SJSA1 (cell line): ENCODE measurements around the gene B4GALT5. TPM values are rescaled to one million over a fixed set of nuclear protein-coding genes. Genes with fewer than 3 reads are reported as not detected.
A peak's percentile ranks its signal among the peaks of the same experiment; 100 is the strongest.
"Not testable (repeated sequence)": the region's sequence is repeated elsewhere in the genome, so short reads cannot be mapped to it uniquely, and the experiment has no call there.

ENCODE experiments used
- DNase-seq, 2 experiments: peaks; one replicate each; pipeline ENCODE4 v3.0.0-alpha.2; 2015 to 2020; ENCODE audit warnings: low spot score in 2 of 2, low read depth in 1 of 2
- H3K27ac ChIP-seq: fragments of 250-450 bp; sonication (Bioruptor Pico); 2 replicates; pipeline ENCODE4 v1.5.1; 2020; ENCODE audit warnings: mild to moderate bottlenecking, moderate library complexity
- H3K27me3 ChIP-seq: fragments of 250-450 bp; sonication (Bioruptor Pico); replicated peaks from 2 replicates; pipeline ENCODE4 v1.5.1; 2020; ENCODE audit warnings: mild to moderate bottlenecking, moderate library complexity
- H3K36me3 ChIP-seq: fragments of 250-450 bp; sonication (Bioruptor Pico); 2 replicates; pipeline ENCODE4 v1.5.1; 2020; ENCODE audit warnings: mild to moderate bottlenecking
- H3K4me1 ChIP-seq: fragments of 250-450 bp; sonication (Bioruptor Pico); replicated peaks from 2 replicates; pipeline ENCODE4 v1.6.1; 2021; ENCODE audit warnings: mild to moderate bottlenecking
- H3K4me3 ChIP-seq: fragments of 250-450 bp; sonication (Bioruptor Pico); 2 replicates; pipeline ENCODE4 v1.5.1; 2020; ENCODE audit warnings: mild to moderate bottlenecking
- H3K9me3 ChIP-seq: fragments of 250-450 bp; sonication (Bioruptor Pico); replicated peaks from 2 replicates; pipeline ENCODE4 v1.5.1; 2020; ENCODE audit warnings: mild to moderate bottlenecking
- total RNA-seq: library from RNA; depleted of rRNA; stranded (reverse); fragments of >200 nt; shearing (Covaris generic); gene quantifications from 2 replicates; pipeline ENCODE4 v1.2.3, GENCODE V29; 2014

The B4GALT5 gene
- total RNA-seq, 1 experiment from 2014 or later = 22.0 TPM

- not testable (repeated sequence) for H3K4me3 ChIP-seq, H3K27me3 ChIP-seq, H3K4me1 ChIP-seq, H3K9me3 ChIP-seq, H3K27ac ChIP-seq, DNase-seq, H3K36me3 ChIP-seq
Measured at GRCh38 chr20:49723758-49724157, 10.1 kb upstream of the B4GALT5 start.

DNA sequence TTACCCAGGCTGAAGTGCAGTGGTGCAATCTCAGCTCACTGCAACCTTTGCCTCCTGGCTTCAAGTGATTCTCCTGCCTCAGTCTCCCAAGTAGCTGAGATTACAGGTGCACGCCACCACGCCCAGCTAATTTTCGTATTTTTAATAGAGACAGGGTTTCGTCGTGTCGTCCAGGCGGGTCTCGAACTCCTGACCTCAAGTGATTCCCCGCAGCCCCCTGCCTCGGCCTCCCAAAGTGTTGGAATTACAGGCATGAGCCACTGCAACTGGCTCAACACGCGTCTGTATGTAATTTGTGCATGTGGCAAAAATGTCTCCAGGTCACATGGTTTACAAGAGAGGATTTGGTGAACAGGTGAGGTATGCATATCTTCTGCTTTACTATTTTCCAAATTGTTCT lies 7.6 kb upstream of the B4GALT5 start:
- not testable (repeated sequence) for DNase-seq, H3K27ac ChIP-seq, H3K27me3 ChIP-seq, H3K36me3 ChIP-seq, H3K4me1 ChIP-seq, H3K4me3 ChIP-seq, H3K9me3 ChIP-seq

GRCh38 chr20:49715466-49715865 lies 1.8 kb upstream of the B4GALT5 start:
- no peak for DNase-seq
- no peaks in the 10 kb centered on the region for H3K27me3 ChIP-seq
- H3K36me3 ChIP-seq = peaks cover 5% of the 10 kb centered on the region
- no peak overlapping the region for H3K4me3 ChIP-seq
- H3K4me1 ChIP-seq = peaks cover 15% of the 10 kb centered on the region
- H3K27ac ChIP-seq = no peak overlapping the region
- H3K9me3 ChIP-seq = no peaks in the 10 kb centered on the region

GRCh38 chr20:49712996-49713752 lies 504 bp downstream of the B4GALT5 start:
- Histone ChIP-seq H3K4me3 (peak overlapping the region; percentile 98), H3K9me3 (no peaks in the 10 kb centered on the region), H3K27ac (peak overlapping the region; percentile 54), H3K4me1 (peaks cover 15% of the 10 kb centered on the region), H3K36me3 (peaks cover 5% of the 10 kb centered on the region), H3K27me3 (no peaks in the 10 kb centered on the region)
- peak; percentile 51 to 65 for DNase-seq

GRCh38 chr20:49712646-49712995 lies 1.1 kb downstream of the B4GALT5 start:
- Histone ChIP-seq H3K9me3 (no peaks in the 10 kb centered on the region), H3K4me3 (peak overlapping the region; percentile 98), H3K27ac (no peak overlapping the region), H3K36me3 (peaks cover 5% of the 10 kb centered on the region), H3K27me3 (no peaks in the 10 kb centered on the region), H3K4me1 (peaks cover 12% of the 10 kb centered on the region)
- DNase-seq = no peak

GRCh38 chr20:49712118-49712517 lies 1.6 kb downstream of the B4GALT5 start:
- H3K27ac ChIP-seq = no peak overlapping the region
- no peak for DNase-seq
- H3K27me3 ChIP-seq = no peaks in the 10 kb centered on the region
- H3K4me3 ChIP-seq = no peak overlapping the region; the same call in 1 of the 2 replicates
- peaks cover 12% of the 10 kb centered on the region for H3K4me1 ChIP-seq
- peaks cover 5% of the 10 kb centered on the region for H3K36me3 ChIP-seq
- H3K9me3 ChIP-seq = no peaks in the 10 kb centered on the region

DNA sequence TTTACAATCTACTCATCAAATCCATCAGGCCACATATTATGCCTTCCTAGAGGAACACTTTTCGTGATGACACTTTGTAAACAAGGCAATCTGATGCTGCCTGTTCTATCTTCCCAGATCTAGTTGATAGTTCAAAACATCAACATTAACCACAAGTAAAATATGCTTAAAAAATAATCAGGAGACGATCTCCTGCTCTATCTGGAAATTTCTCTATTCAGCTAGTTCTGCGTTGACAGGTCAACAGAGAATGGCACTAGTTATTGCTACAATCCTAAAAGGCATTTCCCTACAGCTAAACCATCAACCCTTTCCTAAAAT lies 2.1 kb downstream of the B4GALT5 start:
- Histone ChIP-seq H3K27me3 (no peaks in the 10 kb centered on the region), H3K27ac (no peak overlapping the region), H3K9me3 (no peaks in the 10 kb centered on the region), H3K36me3 (peaks cover 5% of the 10 kb centered on the region), H3K4me3 (no peak overlapping the region), H3K4me1 (peaks cover 12% of the 10 kb centered on the region)
- no peak for DNase-seq

DNA sequence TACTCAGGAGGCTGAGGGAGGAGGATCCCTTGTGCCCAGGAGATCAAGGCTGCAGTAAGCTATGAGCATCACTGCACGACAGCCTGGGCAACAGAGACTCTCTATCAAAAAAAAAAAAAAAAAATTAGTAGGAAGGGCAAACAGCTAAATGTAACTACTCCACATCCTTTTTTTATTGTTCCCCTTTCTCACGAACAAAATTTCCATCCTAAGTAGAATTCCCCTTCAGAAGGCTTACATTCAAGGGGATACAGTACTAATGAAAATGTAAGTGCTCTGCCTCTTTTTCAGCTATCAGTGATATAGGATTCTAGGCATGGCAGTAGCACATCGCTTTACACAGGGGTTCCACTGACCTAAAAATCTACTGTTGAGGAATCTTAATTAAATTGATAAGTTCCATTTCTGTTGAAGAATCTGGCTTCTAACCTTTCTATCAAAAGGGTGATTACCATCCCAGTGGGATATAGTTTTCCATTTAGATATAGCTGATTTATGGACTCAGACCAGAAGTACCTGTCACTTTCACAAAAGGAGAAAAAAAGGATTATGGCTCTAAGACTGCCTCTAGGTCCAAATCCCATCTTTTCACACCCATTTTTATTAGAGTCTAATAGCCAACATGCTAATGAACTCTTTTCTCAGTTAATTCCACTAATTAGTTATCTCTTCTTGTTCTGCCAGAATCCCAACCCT lies 2.6 kb downstream of the B4GALT5 start:
- peaks cover 5% of the 10 kb centered on the region for H3K36me3 ChIP-seq
- no peak overlapping the region for H3K27ac ChIP-seq
- H3K9me3 ChIP-seq = no peaks in the 10 kb centered on the region
- no peak for DNase-seq
- H3K4me3 ChIP-seq = no peak overlapping the region
- H3K4me1 ChIP-seq = peaks cover 12% of the 10 kb centered on the region
- H3K27me3 ChIP-seq = no peaks in the 10 kb centered on the region

GRCh38 chr20:49707118-49707517 lies 6.6 kb downstream of the B4GALT5 start:
- Histone ChIP-seq H3K4me1 (peaks cover 6% of the 10 kb centered on the region), H3K36me3 (no peaks in the 10 kb centered on the region), H3K9me3 (no peaks in the 10 kb centered on the region), H3K27ac (no peak overlapping the region), H3K4me3 (no peak overlapping the region), H3K27me3 (no peaks in the 10 kb centered on the region)
- no peak for DNase-seq

- H3K27ac ChIP-seq = no peak overlapping the region
- no peaks in the 10 kb centered on the region for H3K36me3 ChIP-seq
- no peak overlapping the region for H3K4me3 ChIP-seq
- no peaks in the 10 kb centered on the region for H3K9me3 ChIP-seq
- DNase-seq = no peak
- H3K4me1 ChIP-seq = peaks cover 6% of the 10 kb centered on the region
- no peaks in the 10 kb centered on the region for H3K27me3 ChIP-seq
Measured at GRCh38 chr20:49706630-49707091, 7.0 kb downstream of the B4GALT5 start.

GRCh38 chr20:49705893-49706292 lies 7.8 kb downstream of the B4GALT5 start:
- H3K27me3 ChIP-seq, H3K36me3 ChIP-seq, H3K27ac ChIP-seq, DNase-seq, H3K9me3 ChIP-seq, H3K4me3 ChIP-seq: not testable (repeated sequence)
- H3K4me1 ChIP-seq = peaks cover 13% of the 10 kb centered on the region

DNA sequence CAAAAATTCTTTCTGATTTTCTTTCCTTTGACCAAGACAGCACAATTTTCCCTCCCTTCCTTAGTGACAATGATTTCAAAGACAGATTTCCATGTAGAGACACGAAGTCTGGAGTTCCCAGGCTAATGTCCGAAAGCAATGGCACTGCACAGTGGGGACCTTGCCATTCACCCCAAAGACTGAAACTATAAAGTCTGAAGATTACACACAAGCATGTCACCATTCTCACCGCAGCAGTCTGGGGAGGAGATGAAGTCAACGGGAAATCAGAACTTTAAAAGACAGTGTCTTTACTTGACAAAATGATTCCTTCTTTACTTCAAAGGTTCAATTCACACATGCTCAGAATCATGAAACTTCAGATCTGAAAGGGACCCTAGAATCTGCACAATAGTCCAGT lies 8.3 kb downstream of the B4GALT5 start:
- DNase-seq = no peak
- Histone ChIP-seq H3K27me3 (no peaks in the 10 kb centered on the region), H3K27ac (no peak overlapping the region), H3K4me3 (no peak overlapping the region), H3K4me1 (peaks cover 18% of the 10 kb centered on the region), H3K36me3 (no peaks in the 10 kb centered on the region), H3K9me3 (no peaks in the 10 kb centered on the region)

GRCh38 chr20:49704932-49705336 lies 8.7 kb downstream of the B4GALT5 start:
- DNase-seq = no peak
- H3K9me3 ChIP-seq = no peaks in the 10 kb centered on the region
- H3K4me1 ChIP-seq = peaks cover 22% of the 10 kb centered on the region
- H3K4me3 ChIP-seq = no peak overlapping the region
- no peaks in the 10 kb centered on the region for H3K27me3 ChIP-seq
- no peaks in the 10 kb centered on the region for H3K36me3 ChIP-seq
- no peak overlapping the region for H3K27ac ChIP-seq

- H3K36me3 ChIP-seq = no peaks in the 10 kb centered on the region
- H3K9me3 ChIP-seq = no peaks in the 10 kb centered on the region
- H3K4me1 ChIP-seq = peaks cover 38% of the 10 kb centered on the region
- H3K27me3 ChIP-seq = no peaks in the 10 kb centered on the region
- H3K27ac ChIP-seq = peak overlapping the region; percentile 10; the same call in 1 of the 2 replicates
- no peak for DNase-seq
- H3K4me3 ChIP-seq = no peak overlapping the region
Measured at GRCh38 chr20:49701916-49702315, 11.8 kb downstream of the B4GALT5 start.
